ENCODE data around the gene B4GALT4. TPM values are rescaled to one million over a fixed set of nuclear protein-coding genes. Genes with fewer than 3 reads are reported as not detected.

Gene B4GALT4
- total RNA-seq, 1 donor = 28.2 TPM

GRCh38 chr3:119261055-119261454, 20.4 kb upstream of the B4GALT4 start:
- Histone ChIP-seq H3K36me3 (ENCODE audit: insufficient read depth, low read length) (no peaks in the 10 kb centered on the region), H3K27ac (ENCODE audit: low read depth, low read length) (no peak overlapping the region), H3K9me3 (ENCODE audit: low read depth, low read length) (no peaks in the 10 kb centered on the region), H3K79me2 (ENCODE audit: insufficient read depth, low read length) (no peaks in the 10 kb centered on the region), H3K27me3 (ENCODE audit: insufficient read depth, low read length) (no peaks in the 10 kb centered on the region), H4K20me1 (ENCODE audit: insufficient read depth, low read length) (no peaks in the 10 kb centered on the region), H2AFZ (ENCODE audit: low read length) (no peak overlapping the region), H3K4me1 (ENCODE audit: insufficient read depth, low read length) (no peaks in the 10 kb centered on the region), H3K4me2 (ENCODE audit: insufficient read depth, low read length) (no peak overlapping the region), H3K4me3 (ENCODE audit: insufficient read depth, low read length) (no peak overlapping the region)
- DNase-seq (ENCODE audit: insufficient read length, low spot score, missing footprints) = no peak
- no peak for TF ChIP-seq CTCF (IDR thresholded peaks at IDR 0.05; ENCODE audit: extremely low read depth, low read depth, low read length)

GRCh38 chr3:119259821-119260220, 19.1 kb upstream of the B4GALT4 start:
- H3K9me3 ChIP-seq (ENCODE audit: low read depth, low read length) = no peaks in the 10 kb centered on the region
- TF ChIP-seq CTCF (IDR thresholded peaks at IDR 0.05; ENCODE audit: extremely low read depth, low read depth, low read length) = no peak
- H3K36me3 ChIP-seq (ENCODE audit: insufficient read depth, low read length) = no peaks in the 10 kb centered on the region
- no peak overlapping the region for H3K4me3 ChIP-seq (ENCODE audit: insufficient read depth, low read length)
- no peaks in the 10 kb centered on the region for H4K20me1 ChIP-seq (ENCODE audit: insufficient read depth, low read length)
- no peaks in the 10 kb centered on the region for H3K4me1 ChIP-seq (ENCODE audit: insufficient read depth, low read length)
- H3K27me3 ChIP-seq (ENCODE audit: insufficient read depth, low read length) = no peaks in the 10 kb centered on the region
- no peak overlapping the region for H2AFZ ChIP-seq (ENCODE audit: low read length)
- no peak overlapping the region for H3K27ac ChIP-seq (ENCODE audit: low read depth, low read length)
- no peaks in the 10 kb centered on the region for H3K79me2 ChIP-seq (ENCODE audit: insufficient read depth, low read length)
- no peak overlapping the region for H3K4me2 ChIP-seq (ENCODE audit: insufficient read depth, low read length)
- DNase-seq (ENCODE audit: insufficient read length, low spot score, missing footprints) = no peak

- Histone ChIP-seq H3K4me2 (ENCODE audit: insufficient read depth, low read length) (no peak overlapping the region), H4K20me1 (ENCODE audit: insufficient read depth, low read length) (no peaks in the 10 kb centered on the region), H2AFZ (ENCODE audit: low read length) (peak overlapping the region; percentile 45), H3K36me3 (ENCODE audit: insufficient read depth, low read length) (no peaks in the 10 kb centered on the region), H3K79me2 (ENCODE audit: insufficient read depth, low read length) (no peaks in the 10 kb centered on the region), H3K27ac (ENCODE audit: low read depth, low read length) (no peak overlapping the region), H3K9me3 (ENCODE audit: low read depth, low read length) (no peaks in the 10 kb centered on the region), H3K4me3 (ENCODE audit: insufficient read depth, low read length) (no peak overlapping the region), H3K4me1 (ENCODE audit: insufficient read depth, low read length) (no peaks in the 10 kb centered on the region), H3K27me3 (ENCODE audit: insufficient read depth, low read length) (no peaks in the 10 kb centered on the region)
- DNase-seq (ENCODE audit: insufficient read length, low spot score, missing footprints) = no peak
- TF ChIP-seq CTCF (IDR thresholded peaks at IDR 0.05; ENCODE audit: extremely low read depth, low read depth, low read length) = no peak
Observed at GRCh38 chr3:119258915-119259314, 18.2 kb upstream of the B4GALT4 start.

- Histone ChIP-seq H3K36me3 (ENCODE audit: insufficient read depth, low read length) (no peaks in the 10 kb centered on the region), H3K4me1 (ENCODE audit: insufficient read depth, low read length) (no peaks in the 10 kb centered on the region), H3K27ac (ENCODE audit: low read depth, low read length) (no peak overlapping the region), H3K27me3 (ENCODE audit: insufficient read depth, low read length) (no peaks in the 10 kb centered on the region), H2AFZ (ENCODE audit: low read length) (peak overlapping the region; percentile 76), H3K9me3 (ENCODE audit: low read depth, low read length) (no peaks in the 10 kb centered on the region), H3K4me2 (ENCODE audit: insufficient read depth, low read length) (no peak overlapping the region), H3K79me2 (ENCODE audit: insufficient read depth, low read length) (no peaks in the 10 kb centered on the region), H3K4me3 (ENCODE audit: insufficient read depth, low read length) (no peak overlapping the region), H4K20me1 (ENCODE audit: insufficient read depth, low read length) (no peaks in the 10 kb centered on the region)
- DNase-seq (ENCODE audit: insufficient read length, low spot score, missing footprints) = no peak
- no peak for TF ChIP-seq CTCF (IDR thresholded peaks at IDR 0.05; ENCODE audit: extremely low read depth, low read depth, low read length)
Observed at GRCh38 chr3:119257654-119258410, 17.2 kb upstream of the B4GALT4 start.
